HL-60/S4 treated with retinoic acid at 250 ng/mL for 4 days and 3 days (cell line): Measurements from ENCODE around the gene TAGAP.

ENCODE experiments used
- in situ Hi-C: fragments of 300-500 bp; cut with MboI; formaldehyde crosslinking; loops from 2 replicates; pipeline ENCODE4 v1.7.0; 2022; ENCODE audit warnings: low sequenced_read_pairs

The TAGAP gene

GRCh38 chr6:159071843-159072769 is 27.3 kb upstream of the TAGAP start:
- in situ Hi-C loops, result no loop called here

- in situ Hi-C loops, result no loop called here
These were observed 24.2 kb upstream of the TAGAP start for GRCh38 chr6:159068904-159069578.

GRCh38 chr6:159067334-159067733 is 22.5 kb upstream of the TAGAP start:
- in situ Hi-C loops, result no loop called here

GRCh38 chr6:159066483-159066882 is 21.7 kb upstream of the TAGAP start:
- in situ Hi-C loops, result no loop called here

DNA sequence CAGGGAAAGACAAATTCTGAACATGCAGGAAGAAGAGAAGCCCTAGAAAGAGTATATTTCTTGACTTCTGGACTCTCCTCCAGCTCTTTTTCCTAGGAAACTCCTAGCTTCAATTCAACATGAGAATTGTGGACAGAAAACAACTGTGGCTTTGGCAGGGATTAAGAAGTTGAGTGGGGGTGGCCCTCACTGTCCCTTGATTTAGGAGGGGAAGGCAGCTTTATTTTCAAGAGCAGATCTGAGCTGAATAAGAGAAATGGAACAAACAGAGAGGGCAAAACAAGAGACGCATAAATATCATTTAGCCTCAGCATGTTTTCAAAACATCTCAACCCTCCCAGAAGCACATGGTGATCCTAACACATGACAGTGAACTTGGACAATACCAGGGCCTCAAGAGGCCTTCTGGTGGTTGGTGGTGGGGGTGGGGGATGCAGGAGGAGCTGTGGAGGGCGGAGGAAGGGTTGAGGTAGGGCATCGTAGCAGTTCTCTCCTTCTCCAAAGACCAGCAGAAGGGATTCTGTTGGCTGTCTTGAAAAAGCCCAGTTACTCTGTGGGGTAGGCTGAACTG is 21.1 kb upstream of the TAGAP start:
- in situ Hi-C loops, result no loop called here

DNA sequence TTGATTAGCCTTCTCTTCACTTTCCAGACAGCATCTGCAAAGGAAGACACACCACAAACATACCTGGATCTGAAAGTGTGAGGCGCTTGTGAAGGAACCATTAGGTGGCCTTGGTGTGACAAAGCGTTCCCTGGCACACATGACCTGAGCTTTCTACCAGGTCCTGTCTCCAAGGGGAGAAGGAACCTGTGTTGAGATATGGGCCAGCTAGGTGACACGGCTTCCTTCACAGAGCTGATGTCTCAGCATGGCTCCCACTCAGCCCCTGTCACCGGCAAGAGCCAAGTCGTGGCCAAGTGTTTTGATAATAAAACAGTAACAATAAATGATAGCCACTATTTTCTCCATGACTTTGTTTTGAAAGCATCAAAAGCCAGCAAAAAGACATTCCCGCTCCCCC is 20.3 kb upstream of the TAGAP start:
- in situ Hi-C loops, result no loop called here

DNA sequence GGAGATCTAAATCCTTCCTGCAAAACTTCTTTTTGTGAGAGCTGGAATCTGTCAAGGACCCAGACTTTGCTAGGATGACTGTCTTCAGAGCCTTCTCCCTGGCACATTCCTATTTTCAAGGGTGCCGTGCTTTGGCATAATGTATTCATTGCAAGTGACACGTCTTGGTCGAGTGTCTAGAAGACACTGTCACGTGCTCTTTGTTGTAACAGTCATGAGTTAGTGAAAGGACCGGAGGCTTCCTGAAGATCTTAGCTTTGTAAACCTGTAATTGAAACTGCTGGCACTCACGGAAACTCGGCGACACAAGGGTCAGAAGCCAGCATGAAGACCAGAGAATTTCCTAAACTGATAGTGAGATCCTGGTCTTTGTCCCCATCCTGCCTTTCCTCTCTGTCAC is 19.7 kb upstream of the TAGAP start:
- in situ Hi-C loops, result no loop called here

DNA sequence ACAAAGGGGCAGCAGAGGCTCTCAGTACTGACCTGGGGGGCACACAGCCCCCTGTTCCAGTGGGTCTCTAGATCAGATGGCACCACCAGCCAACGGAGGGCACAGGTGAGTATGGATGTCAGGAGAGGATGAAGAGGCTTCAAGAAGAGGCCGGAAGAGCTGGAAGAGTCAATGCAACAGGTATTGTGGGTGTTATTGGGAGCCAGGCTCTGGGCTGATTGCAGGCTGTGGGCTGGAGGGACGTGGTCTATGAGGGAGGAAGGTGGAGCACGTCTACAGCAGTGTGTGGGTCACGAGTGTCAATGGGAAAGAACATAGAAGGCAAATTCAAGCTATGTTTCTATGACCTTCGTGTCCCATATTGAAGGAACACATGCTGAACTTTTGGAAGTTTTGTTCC is 18.8 kb upstream of the TAGAP start:
- in situ Hi-C loops, result no loop called here

GRCh38 chr6:159062976-159063375 is 18.2 kb upstream of the TAGAP start:
- in situ Hi-C loops, result no loop called here

DNA sequence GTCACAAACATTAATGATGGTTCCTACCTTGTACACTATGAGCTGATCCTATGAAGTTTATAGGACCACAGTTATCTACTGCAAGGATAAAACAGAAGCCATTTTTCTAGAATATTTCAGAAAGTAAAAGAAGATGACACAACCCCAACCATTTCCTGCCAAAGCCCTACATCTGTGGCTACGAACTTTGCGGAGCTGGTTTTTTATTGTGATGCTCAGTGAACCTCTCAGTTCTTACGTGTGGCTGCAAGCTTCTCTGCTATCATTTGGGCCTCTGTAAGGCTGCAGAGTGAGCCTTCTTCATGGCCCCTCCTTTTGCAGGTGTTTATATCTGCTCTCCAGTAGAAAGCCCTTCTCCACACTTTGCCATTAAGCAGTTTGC is 17.8 kb upstream of the TAGAP start:
- in situ Hi-C loops, result no loop called here

DNA sequence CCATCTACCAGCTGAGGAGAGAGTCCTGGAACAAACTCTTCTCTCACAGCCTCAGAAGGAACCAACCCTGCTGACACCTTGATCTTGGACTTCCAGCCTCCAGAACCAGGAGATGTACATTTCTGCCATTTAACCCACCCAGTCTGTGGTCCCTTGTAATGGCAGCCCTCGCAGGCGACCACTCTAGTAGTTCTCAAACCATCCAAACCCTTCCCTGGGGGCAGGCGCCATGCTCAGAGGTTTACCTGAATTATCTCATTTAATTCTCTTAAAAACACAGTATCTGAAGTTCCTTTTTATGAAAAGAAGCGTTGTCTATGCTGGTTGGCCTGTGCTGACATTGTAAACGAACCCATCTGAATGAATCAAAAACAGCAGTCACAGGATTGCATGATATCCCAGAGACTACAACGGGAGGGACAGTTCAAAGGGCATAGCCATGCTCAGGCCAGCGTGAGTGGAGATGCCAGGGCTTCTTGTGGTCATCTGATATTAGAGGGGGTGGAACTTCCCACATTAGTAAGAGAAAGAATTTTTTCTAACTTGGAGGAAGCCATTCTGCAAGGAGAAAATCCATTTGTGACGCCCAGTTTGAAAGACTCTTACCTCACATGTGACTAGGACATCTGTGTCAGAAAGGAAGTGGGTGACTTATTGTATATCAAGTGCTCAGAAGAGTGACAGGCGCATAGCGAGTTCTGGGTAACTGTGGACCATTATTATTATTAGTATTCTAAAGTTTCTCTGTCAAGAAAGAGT is 17.2 kb upstream of the TAGAP start:
- in situ Hi-C loops, result no loop called here

DNA sequence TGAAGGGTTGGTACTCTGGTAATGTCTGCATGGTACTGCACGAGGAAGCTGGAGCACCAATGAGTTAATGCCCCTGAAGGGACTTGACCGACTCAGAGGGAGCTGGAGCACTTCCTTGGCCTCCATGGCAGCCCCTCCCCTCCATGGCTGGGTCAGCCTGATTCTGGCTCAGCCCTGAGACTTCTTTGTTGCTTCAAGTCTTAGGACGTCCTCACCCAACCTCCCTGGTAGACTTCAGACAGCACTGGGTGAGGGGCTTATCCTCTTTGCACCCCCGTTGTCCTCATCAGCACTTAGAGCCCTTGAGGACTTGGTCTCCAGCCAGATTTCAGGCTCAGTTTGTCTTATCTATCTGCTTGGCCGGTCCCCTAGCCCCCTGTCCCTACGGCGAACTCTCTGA is 16.4 kb upstream of the TAGAP start:
- in situ Hi-C loops, result no loop called here

DNA sequence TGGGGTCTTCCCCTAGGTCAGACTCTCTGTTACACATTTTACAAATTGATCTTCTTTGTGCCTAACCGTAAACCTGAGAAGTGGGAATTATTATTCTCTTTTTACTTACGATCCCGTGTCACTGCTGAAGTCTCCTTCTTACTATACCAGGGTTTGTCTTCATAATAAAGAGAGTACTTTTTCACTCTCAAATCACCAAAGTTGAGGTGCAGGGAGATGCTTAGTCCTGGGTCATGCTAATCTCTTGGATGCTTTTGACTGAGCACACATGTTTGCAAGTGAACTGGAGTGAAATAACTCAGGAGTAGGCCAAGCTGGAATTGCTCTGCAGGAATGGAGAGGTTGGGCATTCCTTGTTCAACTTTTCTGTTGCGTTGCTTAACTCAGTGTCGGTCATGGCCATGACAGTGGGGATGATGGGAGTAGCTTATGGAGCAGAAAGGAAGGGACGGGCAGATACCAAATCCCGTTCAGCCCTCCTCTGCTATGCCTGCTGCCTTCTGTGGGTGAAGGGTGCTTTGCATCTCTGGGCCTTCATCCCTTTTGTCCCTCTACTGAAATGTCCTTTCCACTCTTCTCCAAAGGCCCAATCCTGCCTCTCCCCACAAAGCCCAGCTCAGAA is 15.2 kb upstream of the TAGAP start:
- in situ Hi-C loops, result no loop called here

- in situ Hi-C loops, result no loop called here
These were observed 14.3 kb upstream of the TAGAP start for GRCh38 chr6:159059141-159059540.

DNA sequence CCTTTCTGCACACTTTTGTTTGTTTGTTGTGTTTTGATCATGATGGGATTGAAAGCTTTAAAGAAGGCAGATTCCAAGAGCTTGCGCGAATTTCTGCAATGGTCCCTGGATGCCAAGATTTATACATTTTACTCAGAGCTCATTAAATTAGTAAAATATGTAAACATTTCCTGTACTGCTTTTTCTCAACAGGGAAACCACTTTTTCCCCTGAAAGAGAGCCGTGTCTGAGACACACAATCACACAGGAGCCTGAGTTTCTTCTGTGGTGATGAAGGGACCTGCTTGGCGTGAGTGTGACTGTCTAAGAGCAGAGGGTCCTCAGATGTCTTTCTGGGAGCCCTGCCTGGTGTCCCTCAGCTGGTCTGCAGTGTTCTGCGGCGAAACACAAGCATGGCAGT is 12.1 kb upstream of the TAGAP start:
- in situ Hi-C loops, result no loop called here

GRCh38 chr6:159056432-159056831 is 11.6 kb upstream of the TAGAP start:
- in situ Hi-C loops, result no loop called here

- in situ Hi-C loops, result no loop called here
These were observed 11.2 kb upstream of the TAGAP start for GRCh38 chr6:159056003-159056402.

DNA sequence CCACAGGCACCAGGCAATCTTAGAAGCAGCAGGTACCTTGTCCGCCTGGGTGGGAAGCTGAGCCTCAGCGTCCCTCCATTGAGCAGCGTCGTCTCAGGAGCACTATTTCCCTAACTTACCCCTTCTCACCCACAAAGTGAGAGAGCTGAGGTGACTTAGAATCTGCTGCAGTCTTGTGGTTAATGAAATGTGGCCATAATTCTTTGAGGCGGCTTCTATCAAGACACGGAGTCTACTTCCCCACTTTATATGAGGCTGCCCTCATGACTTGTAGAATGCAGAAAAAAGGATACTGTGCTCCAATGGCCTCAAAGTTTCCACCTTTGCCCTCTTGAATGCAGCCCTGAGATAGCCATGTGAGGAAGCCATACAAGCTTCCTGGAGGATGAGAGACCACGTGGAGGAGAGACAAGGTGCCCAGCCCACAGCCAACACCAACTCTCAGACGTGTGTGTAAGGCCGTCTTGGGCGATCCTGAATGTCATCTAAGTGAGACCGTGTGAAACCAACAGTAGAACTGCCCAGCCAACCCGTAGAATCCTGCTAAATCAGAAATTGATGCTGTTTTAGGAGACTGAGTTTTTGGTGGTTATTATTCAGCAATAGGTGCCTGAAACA is 9.1 kb upstream of the TAGAP start:
- in situ Hi-C loops, result no loop called here

DNA sequence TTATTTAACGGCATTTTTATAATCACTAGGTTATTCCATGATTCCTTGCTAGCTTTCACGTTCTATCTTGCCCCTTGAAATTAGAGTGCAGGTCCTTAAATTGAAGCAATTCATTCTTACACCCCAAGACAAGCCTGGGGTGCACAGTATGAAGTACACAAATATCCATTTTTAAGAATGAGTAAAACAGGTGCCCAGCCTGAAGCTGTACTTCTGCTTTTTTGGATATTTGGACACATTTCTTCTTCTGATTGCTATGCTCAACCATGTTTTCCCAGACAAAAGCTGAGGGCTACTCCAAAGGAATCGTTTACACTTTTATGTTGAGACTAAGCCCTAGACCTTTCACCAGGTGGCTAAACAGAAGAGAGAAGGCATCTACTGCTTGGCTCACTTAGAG is 7.9 kb upstream of the TAGAP start:
- in situ Hi-C loops, result no loop called here

DNA sequence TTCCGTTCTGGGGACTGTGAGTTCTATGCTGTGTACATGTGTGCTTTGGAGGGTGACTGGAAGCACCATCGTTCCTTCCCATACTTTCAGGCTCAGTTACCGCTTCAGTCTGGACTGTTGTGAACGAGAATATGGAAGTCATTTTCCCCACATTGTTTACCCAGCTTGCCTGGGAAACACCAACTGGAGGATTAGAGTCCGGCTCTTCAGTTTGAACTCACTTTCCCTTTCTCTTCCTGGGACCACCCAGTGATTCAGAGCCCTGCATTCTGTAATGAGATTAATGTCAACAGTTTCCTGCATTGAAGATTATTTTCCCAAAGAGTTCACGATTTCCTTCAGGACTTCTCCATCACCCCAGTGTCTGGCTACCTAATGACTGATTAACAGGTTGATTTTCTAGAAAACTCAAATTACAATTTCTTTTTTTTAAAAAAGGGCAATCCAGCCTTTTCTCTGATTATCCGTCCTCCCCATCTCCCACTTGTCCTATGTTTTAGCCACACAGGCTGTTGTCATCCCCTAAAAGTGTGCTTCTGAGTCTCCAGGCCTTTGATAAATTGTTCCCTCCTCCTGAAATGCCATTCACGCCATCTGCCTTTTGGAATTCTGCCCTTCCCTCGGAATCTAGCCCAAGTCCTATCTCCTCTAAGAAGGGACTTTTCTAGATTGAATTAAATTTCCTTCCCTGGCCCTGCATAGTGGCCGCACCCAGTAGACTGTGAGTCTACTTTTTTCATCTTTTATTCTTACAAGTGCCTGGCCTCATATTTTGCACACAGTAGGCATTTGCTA is 3.3 kb upstream of the TAGAP start:
- in situ Hi-C loops, result no loop called here
